MCF 10A (cell line): Measurements from ENCODE around the gene KCNMB4. TPM values are rescaled to one million over a fixed set of nuclear protein-coding genes. Genes with fewer than 3 reads are reported as not detected.

Experiments used
- BruUV-seq: library from RNA; stranded (reverse); fragments of 400-500 nt; replicated peaks from 2 replicates; lab custom pipeline; 2021; lab: Mats Ljungman, UMichigan
- CTCF ChIA-PET: fragments of 300-600 bp; sonication (Branson Sonifier 250); formaldehyde crosslinking; extraction: SDS; loops from one replicate; lab custom pipeline; 2021; ENCODE audit warnings: antibody characterized with exemption, inconsistent platforms; lab: Yijun Ruan, JAX
- POLR2A ChIA-PET: fragments of 300-600, 350-650 bp; sonication (Branson Sonifier 250); formaldehyde crosslinking; extraction: SDS; loops from one replicate; lab custom pipeline; 2020; ENCODE audit warnings: antibody characterized with exemption, inconsistent platforms; lab: Yijun Ruan, JAX
- DNase-seq: peaks from one replicate; pipeline ENCODE4 v3.0.0-alpha.2; 2018; ENCODE audit not compliant: unreplicated experiment
- H3K27ac Mint-ChIP-seq: one replicate; pipeline ENCODE4 v1.8.0; 2022; ENCODE audit warnings: mild to moderate bottlenecking, low read depth, mixed read lengths; ENCODE audit not compliant: unreplicated experiment
- H3K27me3 Mint-ChIP-seq: one replicate; pipeline ENCODE4 v1.8.0; 2022; ENCODE audit warnings: mixed read lengths; ENCODE audit not compliant: insufficient read depth, unreplicated experiment
- H3K36me3 Mint-ChIP-seq: one replicate; pipeline ENCODE4 v1.8.0; 2022; ENCODE audit warnings: mild to moderate bottlenecking, moderate library complexity, mixed read lengths; ENCODE audit not compliant: insufficient read depth, unreplicated experiment
- H3K4me1 Mint-ChIP-seq: one replicate; pipeline ENCODE4 v1.8.0; 2022; ENCODE audit warnings: mixed read lengths; ENCODE audit not compliant: insufficient read depth, unreplicated experiment
- H3K4me3 Mint-ChIP-seq: one replicate; pipeline ENCODE4 v1.8.0; 2022; ENCODE audit warnings: mild to moderate bottlenecking, moderate library complexity, mixed read lengths; ENCODE audit not compliant: unreplicated experiment
- H3K9me3 Mint-ChIP-seq: one replicate; pipeline ENCODE4 v1.8.0; 2022; ENCODE audit warnings: mixed read lengths; ENCODE audit not compliant: unreplicated experiment
- CTCF ChIP-seq: fragments of 200-600 bp; IDR thresholded peaks from one replicate; pipeline ENCODE4 v1.8.0; 2022; ENCODE audit warnings: antibody characterized with exemption, mild to moderate bottlenecking; ENCODE audit not compliant: unreplicated experiment
- intact Hi-C: fragments of 100-400 bp; cut with micrococcal nuclease; formaldehyde crosslinking; loops from 2 replicates; pipeline ENCODE4 v1.14.1; 2022
- total RNA-seq: library from RNA; stranded (reverse); gene quantifications from 2 replicates; pipeline ENCODE4 v1.2.3, GENCODE V29; 2022

KCNMB4 gene
- total RNA-seq, 1 experiment from 2014 or later, result not detected

- ChIA-PET CTCF (no interaction called here), POLR2A (no interaction called here)
- no TSS peak for BruUV-seq
- intact Hi-C loops, result no loop called here
- no peaks in the 10 kb centered on the region for H3K36me3 Mint-ChIP-seq
- DNase-seq, result no peak
- TF ChIP-seq CTCF, result no peak
- H3K27me3 Mint-ChIP-seq, result no peaks in the 10 kb centered on the region
- no peak overlapping the region for H3K27ac Mint-ChIP-seq
- no peaks in the 10 kb centered on the region for H3K9me3 Mint-ChIP-seq
- H3K4me3 Mint-ChIP-seq, result no peak overlapping the region
- no peaks in the 10 kb centered on the region for H3K4me1 Mint-ChIP-seq
Observed at GRCh38 chr12:70426620-70427019, 60.5 kb downstream of the KCNMB4 start.

GRCh38 chr12:70427611-70428010 is 61.5 kb downstream of the KCNMB4 start:
- Mint-ChIP-seq H3K9me3 (no peaks in the 10 kb centered on the region), H3K4me1 (no peaks in the 10 kb centered on the region), H3K4me3 (no peak overlapping the region), H3K36me3 (no peaks in the 10 kb centered on the region), H3K27me3 (no peaks in the 10 kb centered on the region), H3K27ac (no peak overlapping the region)
- ChIA-PET POLR2A (no interaction called here), CTCF (no interaction called here)
- no TSS peak for BruUV-seq
- peak; percentile 9 for DNase-seq
- TF ChIP-seq CTCF, result no peak
- intact Hi-C loops, result no loop called here

- H3K4me3 Mint-ChIP-seq, result no peak overlapping the region
- ChIA-PET CTCF (no interaction called here), POLR2A (interaction anchor here (1.1 kb wide), 1 partner anchor 36 kb away, joined by 3 read pairs; no protein-coding TSS in a partner anchor)
- DNase-seq, result no peak
- H3K27me3 Mint-ChIP-seq, result no peaks in the 10 kb centered on the region
- intact Hi-C loops, result no loop called here
- H3K27ac Mint-ChIP-seq, result no peak overlapping the region
- no peaks in the 10 kb centered on the region for H3K9me3 Mint-ChIP-seq
- no peak for TF ChIP-seq CTCF
- no TSS peak for BruUV-seq
- H3K4me1 Mint-ChIP-seq, result no peaks in the 10 kb centered on the region
- H3K36me3 Mint-ChIP-seq, result no peaks in the 10 kb centered on the region
Observed at GRCh38 chr12:70430400-70430799, 64.3 kb downstream of the KCNMB4 start.

GRCh38 chr12:70436836-70437235 is 70.7 kb downstream of the KCNMB4 start:
- H3K9me3 Mint-ChIP-seq, result no peaks in the 10 kb centered on the region
- no peak for DNase-seq
- BruUV-seq, result no TSS peak
- H3K36me3 Mint-ChIP-seq, result no peaks in the 10 kb centered on the region
- intact Hi-C loops, result no loop called here
- TF ChIP-seq CTCF, result no peak
- H3K4me3 Mint-ChIP-seq, result no peak overlapping the region
- no peak overlapping the region for H3K27ac Mint-ChIP-seq
- H3K4me1 Mint-ChIP-seq, result no peaks in the 10 kb centered on the region
- CTCF ChIA-PET, result no interaction called here
- no peaks in the 10 kb centered on the region for H3K27me3 Mint-ChIP-seq
- POLR2A ChIA-PET, result no interaction called here
